Midbrain (tissue), 1 donor: ENCODE measurements around the gene TRPM8.

ENCODE experiments used
- DNase-seq: peaks from one replicate; lab custom pipeline; 2025; lab: John Stamatoyannopoulos, UW

The TRPM8 gene

GRCh38 chr2:234002281-234002680 is 85.1 kb downstream of the TRPM8 start:
- no peak for DNase-seq

GRCh38 chr2:234003972-234004617 is 86.9 kb downstream of the TRPM8 start:
- DNase-seq = no peak

DNA sequence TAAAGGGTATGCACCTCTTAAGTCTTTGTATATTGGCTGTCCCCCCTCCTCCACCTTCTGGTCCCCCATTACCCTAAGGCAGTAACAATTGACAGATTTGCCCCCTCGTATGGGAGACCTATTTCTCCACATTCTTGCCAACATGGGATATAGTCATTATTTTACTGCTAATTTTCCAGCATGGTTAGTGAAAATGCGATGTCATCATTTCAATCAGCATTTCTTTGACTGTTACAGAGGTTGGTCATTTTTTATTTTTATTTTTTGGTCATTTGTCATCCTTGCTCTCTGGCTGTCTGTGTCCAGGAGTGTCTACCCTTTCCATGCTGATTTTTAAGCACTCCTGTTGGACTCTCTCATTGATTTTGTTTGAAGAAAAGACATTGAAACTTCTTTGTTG is 88.0 kb downstream of the TRPM8 start:
- DNase-seq = no peak

DNA sequence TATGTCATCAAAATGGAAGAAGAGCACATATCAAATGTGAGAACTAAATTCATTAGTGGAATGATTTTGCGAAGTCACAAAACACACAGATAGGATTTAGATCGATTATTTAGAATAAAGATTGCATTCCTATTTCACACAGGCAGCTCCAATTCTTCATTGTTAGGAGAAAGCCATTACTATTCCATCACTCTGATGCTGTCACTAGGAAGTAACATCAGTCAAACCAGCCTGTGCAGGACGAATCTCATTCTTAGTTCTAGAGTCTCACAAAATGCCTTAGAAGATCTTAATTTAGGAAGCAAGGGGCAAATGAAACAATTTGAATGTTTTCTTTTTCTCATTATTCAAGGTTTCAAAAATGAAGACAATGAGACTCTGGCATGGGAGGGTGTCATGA is 89.3 kb downstream of the TRPM8 start:
- DNase-seq = no peak

DNA sequence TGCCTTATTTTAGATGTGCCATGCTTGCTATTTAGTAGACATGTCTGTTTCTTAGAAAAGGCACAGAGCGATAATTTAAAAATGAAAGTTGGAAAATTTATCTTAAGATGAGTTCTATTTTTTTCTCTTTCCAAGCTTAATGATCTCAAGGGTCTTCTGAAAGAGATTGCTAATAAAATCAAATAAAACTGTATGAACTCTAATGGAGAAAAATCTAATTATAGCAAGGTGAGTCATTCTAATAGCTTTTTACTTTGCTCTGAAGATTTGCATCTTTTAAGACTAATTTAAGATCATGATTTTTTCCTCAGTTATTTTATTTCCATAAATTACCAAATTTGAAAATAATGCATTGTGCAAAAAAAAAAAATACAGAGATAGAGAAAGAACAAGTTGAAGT is 97.3 kb downstream of the TRPM8 start:
- no peak for DNase-seq

- no peak for DNase-seq
Measured at GRCh38 chr2:234015861-234016260, 98.7 kb downstream of the TRPM8 start.

GRCh38 chr2:234019896-234020295 is 102.7 kb downstream of the TRPM8 start:
- DNase-seq = no peak

GRCh38 chr2:234020332-234020731 is 103.2 kb downstream of the TRPM8 start:
- no peak for DNase-seq

DNA sequence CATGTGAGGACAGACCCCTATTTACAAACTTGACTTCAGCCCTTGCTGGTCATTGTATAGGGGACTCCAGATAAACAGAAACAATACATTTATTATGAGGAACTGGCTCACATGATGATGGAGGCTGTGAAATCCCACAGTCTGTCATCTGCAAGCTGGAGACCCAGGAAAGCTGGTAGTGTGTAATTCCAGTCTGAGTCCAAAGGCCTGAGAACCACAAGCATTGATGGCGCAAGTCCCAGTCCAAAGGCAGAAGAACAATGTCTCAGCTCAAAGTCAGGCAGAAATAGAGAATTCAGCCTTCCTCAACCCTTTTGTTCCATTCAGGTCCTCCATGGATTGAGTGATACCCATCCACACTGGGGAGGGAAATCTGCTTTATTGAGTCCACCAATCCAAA is 105.3 kb downstream of the TRPM8 start:
- DNase-seq = no peak

- DNase-seq = no peak
Measured at GRCh38 chr2:234024304-234024703, 107.1 kb downstream of the TRPM8 start.

DNA sequence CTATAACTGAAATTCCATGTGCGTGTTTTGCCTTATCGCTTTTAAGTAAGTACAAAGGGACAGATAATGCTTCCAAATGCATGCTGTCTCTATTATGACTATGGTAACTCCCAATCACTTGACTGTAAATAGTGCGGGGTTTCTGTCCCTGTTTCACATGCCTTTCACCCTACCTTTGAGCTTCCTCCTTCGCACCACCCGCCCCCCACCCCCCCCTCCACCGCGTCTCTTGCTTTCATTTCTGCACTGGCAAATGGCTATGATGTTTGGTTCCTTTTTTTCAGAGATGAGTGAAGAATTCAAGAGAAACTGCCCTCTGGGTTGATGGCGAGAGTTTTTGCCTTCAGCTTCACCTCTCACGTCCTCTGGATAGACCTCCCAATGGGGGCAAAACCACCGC is 108.3 kb downstream of the TRPM8 start:
- DNase-seq = no peak

- DNase-seq = no peak
Measured at GRCh38 chr2:234025891-234026401, 108.8 kb downstream of the TRPM8 start.

DNA sequence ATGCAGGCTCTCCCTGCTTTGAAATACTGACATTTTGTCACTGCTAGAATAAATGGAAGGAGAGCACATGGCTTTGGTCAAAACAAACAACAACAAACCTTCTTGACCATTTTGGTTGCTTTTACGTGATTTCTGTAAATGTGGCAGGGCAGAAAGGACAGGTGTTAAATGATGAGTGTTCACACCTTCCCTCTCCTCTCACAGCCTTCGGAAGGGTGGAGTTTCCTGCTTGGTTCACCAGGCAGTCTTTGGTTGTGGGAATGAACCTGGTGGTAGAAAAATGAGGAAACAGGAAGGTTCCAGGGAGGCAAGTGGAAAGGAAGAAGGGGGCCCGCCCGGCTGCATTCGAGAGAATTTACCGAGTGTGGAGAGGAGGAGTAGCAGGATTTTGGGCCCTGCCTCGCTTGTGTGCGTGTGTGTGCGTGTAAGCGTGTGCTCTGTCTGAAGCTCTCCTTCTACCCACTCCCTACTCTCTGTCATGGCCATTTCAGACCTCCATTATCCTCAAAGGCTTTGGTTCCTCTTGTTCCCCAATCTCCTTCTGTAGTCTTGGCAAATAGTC is 109.6 kb downstream of the TRPM8 start:
- DNase-seq = no peak

- no peak for DNase-seq
Measured at GRCh38 chr2:234027641-234028040, 110.5 kb downstream of the TRPM8 start.

GRCh38 chr2:234029150-234029733 is 112.1 kb downstream of the TRPM8 start:
- no peak for DNase-seq

- DNase-seq = no peak
Measured at GRCh38 chr2:234031207-234031606, 114.0 kb downstream of the TRPM8 start.

DNA sequence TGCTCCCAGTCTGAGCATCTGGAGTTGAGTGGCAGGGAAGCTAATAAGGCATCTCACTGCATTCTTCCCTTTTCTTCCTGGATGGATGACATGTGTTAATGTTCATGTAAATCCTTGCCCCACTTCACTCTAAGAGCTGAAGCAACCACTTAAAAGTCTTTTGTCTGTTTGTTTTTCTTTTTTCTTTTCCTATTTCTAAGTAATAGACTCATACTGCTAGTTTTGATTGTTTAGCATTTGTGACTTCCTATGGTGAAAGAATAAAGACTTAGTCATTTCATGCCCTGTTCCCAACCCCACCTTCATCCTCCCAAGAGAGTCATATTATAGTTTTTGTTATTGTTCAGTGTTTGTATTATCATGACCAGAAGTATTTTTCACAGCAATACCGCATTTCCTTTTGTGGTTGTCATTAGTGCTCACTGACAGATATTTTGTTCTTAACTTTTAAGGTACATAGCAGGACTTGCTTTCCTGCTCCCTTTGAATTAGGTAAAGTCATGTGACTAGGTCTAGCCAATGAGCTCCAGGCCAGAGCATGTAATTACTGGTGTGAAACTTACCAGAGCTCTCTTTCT is 115.2 kb downstream of the TRPM8 start:
- no peak for DNase-seq

DNA sequence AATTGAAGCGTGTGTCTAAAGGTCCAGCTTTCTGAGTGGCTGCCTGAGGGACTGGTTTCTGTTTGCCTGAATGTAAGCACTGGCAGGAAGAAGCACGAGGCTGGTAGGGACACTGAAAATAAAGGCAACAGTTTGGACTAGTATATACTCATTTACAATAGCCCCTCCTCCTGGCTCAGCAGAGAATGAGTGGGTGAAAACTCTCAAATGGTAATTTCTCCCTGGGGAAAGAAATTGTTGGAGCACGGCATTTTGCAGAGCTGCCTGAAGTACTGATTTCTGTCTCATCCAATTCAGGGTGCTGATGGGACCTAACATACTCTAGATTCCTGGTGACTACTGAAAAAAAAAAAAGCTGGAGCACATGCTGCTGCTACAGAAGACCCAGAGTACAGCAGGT is 116.0 kb downstream of the TRPM8 start:
- DNase-seq = no peak

DNA sequence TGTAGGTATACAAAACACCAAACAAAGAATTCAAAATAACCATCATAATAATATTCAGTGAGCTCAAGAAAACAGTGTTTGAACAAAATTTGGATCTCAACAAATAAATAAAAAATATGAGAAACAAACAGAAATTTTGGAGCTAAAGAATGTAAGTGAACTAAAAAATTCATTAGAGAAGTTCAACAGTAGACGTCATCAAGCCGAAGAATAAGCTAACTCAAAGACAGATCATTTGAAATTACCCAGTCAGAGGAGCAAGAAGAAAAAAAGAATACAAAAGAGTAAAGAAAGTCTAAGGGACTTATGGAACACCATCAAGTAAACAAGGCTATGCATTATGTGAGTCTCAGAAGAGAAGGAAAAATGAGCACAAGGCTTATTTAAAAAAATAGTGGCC is 116.7 kb downstream of the TRPM8 start:
- DNase-seq = no peak

- no peak for DNase-seq
Measured at GRCh38 chr2:234038076-234038802, 121.1 kb downstream of the TRPM8 start.

DNA sequence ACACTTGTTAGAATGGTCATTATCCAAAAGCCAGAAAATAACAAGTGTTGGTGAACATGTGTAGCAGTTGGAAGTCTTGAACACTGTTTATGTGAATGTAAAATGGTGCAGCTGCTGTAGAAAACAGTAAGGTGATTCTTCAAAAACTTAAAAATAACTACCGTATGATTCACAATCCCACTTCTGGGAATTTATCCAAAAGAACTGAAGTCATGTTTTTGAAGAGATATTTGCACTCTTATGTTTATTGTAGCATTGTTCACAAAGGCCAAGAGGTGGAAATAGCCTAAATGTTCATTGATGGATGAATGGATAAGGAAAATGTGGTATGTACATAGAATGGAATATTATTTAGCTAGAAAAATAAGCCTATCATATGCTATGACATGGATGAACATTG is 127.0 kb downstream of the TRPM8 start:
- no peak for DNase-seq

DNA sequence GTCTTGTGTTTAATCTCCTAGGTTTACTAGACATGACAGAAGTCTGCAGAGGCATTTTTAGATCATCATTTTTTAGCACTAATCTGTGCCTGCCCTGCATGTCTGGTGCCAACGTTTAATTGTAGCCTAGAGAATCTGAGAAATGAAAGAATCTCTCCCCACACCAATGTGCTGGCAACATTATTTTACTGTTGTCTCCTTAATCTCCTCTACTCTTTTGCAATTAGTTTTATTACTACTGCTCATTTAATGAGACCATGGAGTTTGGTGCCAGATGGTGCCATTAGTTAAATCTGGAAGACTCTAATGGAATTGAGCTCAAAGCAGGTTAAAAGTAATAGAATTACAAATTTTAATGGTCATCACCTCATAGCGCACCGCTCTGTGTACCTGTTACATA is 129.3 kb downstream of the TRPM8 start:
- no peak for DNase-seq

GRCh38 chr2:234047361-234047760 is 130.2 kb downstream of the TRPM8 start:
- no peak for DNase-seq
